ENCODE data around the gene BRINP1. TPM values are rescaled to one million over a fixed set of nuclear protein-coding genes. Genes with fewer than 3 reads are reported as not detected.

The BRINP1 gene
- total and polyA plus RNA-seq, 7 donors, result 0.03 to 0.20 (median 0.17) TPM; not detected in 4

- no peaks in the 10 kb centered on the region for H3K4me1 ChIP-seq
- H3K9me3 ChIP-seq, result no peaks in the 10 kb centered on the region
- no peak for TF ChIP-seq CTCF (IDR thresholded peaks at IDR 0.05)
- DNase-seq (no peak), ATAC-seq (no peak)
- no peak overlapping the region for H3K4me3 ChIP-seq
- intact Hi-C loops (cut with DNase I), result no loop called here
- no peaks in the 10 kb centered on the region for H3K36me3 ChIP-seq (ENCODE audit: insufficient read depth in 1 of 2, low read depth in 1 of 2)
- H3K27ac ChIP-seq, result no peak overlapping the region
- no peaks in the 10 kb centered on the region for H3K27me3 ChIP-seq (ENCODE audit: insufficient read depth in 3 of 3, low read length in 2 of 3)
- 18 to 23% (median 21%) methylated on average over 2 of the region's 2 CpGs for WGBS, 3 donors
Measured at GRCh38 chr9:119357336-119358096, 11.7 kb downstream of the BRINP1 start.

GRCh38 chr9:119349351-119349825 lies 19.8 kb downstream of the BRINP1 start:
- H3K4me3 ChIP-seq, result no peak overlapping the region
- H3K27me3 ChIP-seq (ENCODE audit: insufficient read depth in 3 of 3, low read length in 2 of 3), result peaks cover 0 to 4% (median 0%) of the 10 kb centered on the region in 3 donors
- no peaks in the 10 kb centered on the region for H3K36me3 ChIP-seq (ENCODE audit: insufficient read depth in 1 of 2, low read depth in 1 of 2)
- TF ChIP-seq CTCF (IDR thresholded peaks at IDR 0.05), result no peak
- H3K27ac ChIP-seq, result no peak overlapping the region
- intact Hi-C loops (cut with DNase I), result no loop called here
- WGBS, 3 donors, result 6 to 8% (median 7%) methylated on average over 11 of the region's 11 CpGs
- ATAC-seq, result no peak
- no peaks in the 10 kb centered on the region for H3K4me1 ChIP-seq
- DNase-seq, result no peak
- H3K9me3 ChIP-seq, result no peaks in the 10 kb centered on the region

GRCh38 chr9:119343059-119343990 lies 25.9 kb downstream of the BRINP1 start:
- H3K9me3 ChIP-seq, result no peaks in the 10 kb centered on the region
- no peaks in the 10 kb centered on the region for H3K4me1 ChIP-seq
- WGBS, 3 donors, result 55 to 61% (median 58%) methylated on average over 13 of the region's 13 CpGs
- no peak for ATAC-seq
- H3K36me3 ChIP-seq (ENCODE audit: insufficient read depth in 1 of 2, low read depth in 1 of 2), result no peaks in the 10 kb centered on the region
- no peak for DNase-seq
- H3K4me3 ChIP-seq, result no peak overlapping the region
- H3K27me3 ChIP-seq (ENCODE audit: insufficient read depth in 3 of 3, low read length in 2 of 3), result peaks cover 0 to 2% (median 0%) of the 10 kb centered on the region in 3 donors
- no peak overlapping the region for H3K27ac ChIP-seq
- no peak for TF ChIP-seq CTCF (IDR thresholded peaks at IDR 0.05)
- intact Hi-C loops (cut with DNase I), result no loop called here

- intact Hi-C loops (cut with DNase I), result no loop called here
- no peak overlapping the region for H3K4me3 ChIP-seq
- TF ChIP-seq CTCF (IDR thresholded peaks at IDR 0.05), result no peak
- DNase-seq (no peak), ATAC-seq (no peak)
- no peak overlapping the region for H3K27ac ChIP-seq
- H3K9me3 ChIP-seq, result no peaks in the 10 kb centered on the region
- WGBS, 3 donors, result 59 to 68% (median 61%) methylated on average over 3 of the region's 3 CpGs
- no peaks in the 10 kb centered on the region for H3K36me3 ChIP-seq (ENCODE audit: insufficient read depth in 1 of 2, low read depth in 1 of 2)
- H3K27me3 ChIP-seq (ENCODE audit: insufficient read depth in 3 of 3, low read length in 2 of 3), result no peaks in the 10 kb centered on the region
- H3K4me1 ChIP-seq, result no peaks in the 10 kb centered on the region
Measured at GRCh38 chr9:119339056-119339455, 30.2 kb downstream of the BRINP1 start.

Measured in psoas muscle (tissue), 8 donors.